GM23338 (cell line): Measurements from ENCODE around the gene SAPCD1. TPM values are rescaled to one million over a fixed set of nuclear protein-coding genes. Genes with fewer than 3 reads are reported as not detected.

ENCODE experiments used
- ATAC-seq: fragments of 200-7000 bp; cut with Tn5 transposase; 3 replicates; pipeline ENCODE4 v1.9.1; 2020
- DNase-seq: peaks from one replicate; pipeline ENCODE4 v3.0.0-alpha.2; 2015; ENCODE audit warnings: low spot score
- H2AFZ ChIP-seq: fragments of 200-600 bp; sonication (generic); 2 replicates; pipeline ENCODE4 v1.8.0; 2016; ENCODE audit warnings: antibody characterized with exemption, mild to moderate bottlenecking, moderate library complexity
- H3F3A ChIP-seq: fragments of 200-600 bp; sonication (generic); replicated peaks from 2 replicates; pipeline ENCODE4 v1.8.0; 2017; ENCODE audit warnings: antibody characterized with exemption, mixed run types, low read depth
- H3K27ac ChIP-seq: fragments of 200-600 bp; sonication (generic); 2 replicates; pipeline ENCODE4 v1.6.1; 2016; ENCODE audit warnings: low read depth
- H3K27me3 ChIP-seq: fragments of 200-600 bp; sonication (generic); 2 replicates; pipeline ENCODE4 v1.8.0; 2016; ENCODE audit warnings: mild to moderate bottlenecking, mixed run types, moderate library complexity; ENCODE audit not compliant: insufficient read depth
- H3K36me3 ChIP-seq: fragments of 200-600 bp; sonication (generic); 2 replicates; pipeline ENCODE4 v1.8.0; 2016; ENCODE audit warnings: mild to moderate bottlenecking; ENCODE audit not compliant: insufficient read depth
- H3K4me1 ChIP-seq: fragments of 200-600 bp; sonication (generic); 2 replicates; pipeline ENCODE4 v1.8.0; 2016; ENCODE audit warnings: mild to moderate bottlenecking, moderate library complexity; ENCODE audit not compliant: insufficient read depth
- H3K4me2 ChIP-seq: fragments of 200-600 bp; sonication (generic); 2 replicates; pipeline ENCODE4 v1.7.1; 2017; ENCODE audit warnings: mixed run types
- H3K4me3 ChIP-seq: fragments of 200-600 bp; sonication (generic); 2 replicates; pipeline ENCODE4 v1.6.1; 2016; ENCODE audit warnings: mixed run types
- H3K79me2 ChIP-seq: fragments of 200-600 bp; sonication (generic); replicated peaks from 2 replicates; pipeline ENCODE4 v1.8.0; 2017; ENCODE audit warnings: mild to moderate bottlenecking; ENCODE audit not compliant: insufficient read depth
- H3K9me2 ChIP-seq: fragments of 200-600 bp; sonication (generic); 2 replicates; pipeline ENCODE4 v1.8.0; 2017; ENCODE audit not compliant: insufficient read depth
- H4K20me1 ChIP-seq: fragments of 200-600 bp; sonication (generic); replicated peaks from 2 replicates; pipeline ENCODE4 v1.8.0; 2017; ENCODE audit warnings: mild to moderate bottlenecking; ENCODE audit not compliant: insufficient read depth
- H3K27ac Mint-ChIP-seq: 2 replicates; pipeline ENCODE4 v1.8.0; 2020; ENCODE audit warnings: inconsistent platforms, mild to moderate bottlenecking, moderate library complexity, mixed read lengths
- H3K27me3 Mint-ChIP-seq: 3 replicates; pipeline ENCODE4 v1.8.0; 2022; ENCODE audit warnings: low read depth, mild to moderate bottlenecking, moderate library complexity, mixed read lengths, inconsistent platforms; ENCODE audit not compliant: insufficient read depth, poor library complexity
- H3K36me3 Mint-ChIP-seq: 3 replicates; pipeline ENCODE4 v1.8.0; 2021; ENCODE audit warnings: low read depth, mild to moderate bottlenecking, inconsistent platforms, moderate library complexity, mixed read lengths
- H3K4me1 Mint-ChIP-seq: 3 replicates; pipeline ENCODE4 v1.8.0; 2020; ENCODE audit warnings: mild to moderate bottlenecking, inconsistent platforms, mixed read lengths
- H3K4me3 Mint-ChIP-seq: 3 replicates; pipeline ENCODE4 v1.8.0; 2021; ENCODE audit warnings: moderate library complexity, mild to moderate bottlenecking, inconsistent platforms, mixed read lengths
- H3K9me3 Mint-ChIP-seq: 3 replicates; pipeline ENCODE4 v1.8.0; 2020; ENCODE audit warnings: moderate library complexity, mild to moderate bottlenecking, inconsistent platforms, mixed read lengths
- EZH2 ChIP-seq: fragments of 200-600 bp; sonication (generic); IDR thresholded peaks from one replicate; pipeline ENCODE4 v1.8.0; 2017; ENCODE audit warnings: antibody characterized with exemption, mild to moderate bottlenecking, low read depth; ENCODE audit not compliant: unreplicated experiment
- NANOG ChIP-seq: IDR thresholded peaks from 2 replicates; pipeline ENCODE4 v1.6.1; 2016; ENCODE audit warnings: antibody characterized with exemption, borderline replicate concordance
- REST ChIP-seq: IDR thresholded peaks from one replicate; pipeline ENCODE4 v1.6.1; 2018; ENCODE audit warnings: antibody characterized with exemption; ENCODE audit not compliant: unreplicated experiment
- STAT1 ChIP-seq: IDR thresholded peaks from one replicate; pipeline ENCODE4 v1.6.1; 2016; ENCODE audit warnings: antibody characterized with exemption; ENCODE audit not compliant: unreplicated experiment
- ZNF331 ChIP-seq: fragments of 250-450 bp; sonication (Bioruptor Pico); IDR thresholded peaks from 2 replicates; pipeline ENCODE4 v1.5.0; 2020; ENCODE audit warnings: low read depth, mild to moderate bottlenecking, moderate library complexity
- ZNF462 ChIP-seq: fragments of 250-450 bp; sonication (Bioruptor Pico); IDR thresholded peaks from 2 replicates; pipeline ENCODE4 v1.5.0; 2020; ENCODE audit warnings: mild to moderate bottlenecking, moderate library complexity
- polyA plus RNA-seq: library from polyadenylated mRNA; unstranded; fragments of >200 nt; fragmentation: Nextera tagmentation; extraction: Ambion mirVana; gene quantifications from 2 replicates; pipeline ENCODE4 v1.2.1, GENCODE V29; 2016
- total RNA-seq: library from RNA; depleted of rRNA; stranded (reverse); fragments of >200 nt; shearing (Covaris generic); gene quantifications from 2 replicates; pipeline ENCODE4 v1.2.3, GENCODE V29; 2014

SAPCD1 gene
- total and polyA plus RNA-seq, 2 experiments from 2014 or later: 3.9 to 5.0 TPM

DNA sequence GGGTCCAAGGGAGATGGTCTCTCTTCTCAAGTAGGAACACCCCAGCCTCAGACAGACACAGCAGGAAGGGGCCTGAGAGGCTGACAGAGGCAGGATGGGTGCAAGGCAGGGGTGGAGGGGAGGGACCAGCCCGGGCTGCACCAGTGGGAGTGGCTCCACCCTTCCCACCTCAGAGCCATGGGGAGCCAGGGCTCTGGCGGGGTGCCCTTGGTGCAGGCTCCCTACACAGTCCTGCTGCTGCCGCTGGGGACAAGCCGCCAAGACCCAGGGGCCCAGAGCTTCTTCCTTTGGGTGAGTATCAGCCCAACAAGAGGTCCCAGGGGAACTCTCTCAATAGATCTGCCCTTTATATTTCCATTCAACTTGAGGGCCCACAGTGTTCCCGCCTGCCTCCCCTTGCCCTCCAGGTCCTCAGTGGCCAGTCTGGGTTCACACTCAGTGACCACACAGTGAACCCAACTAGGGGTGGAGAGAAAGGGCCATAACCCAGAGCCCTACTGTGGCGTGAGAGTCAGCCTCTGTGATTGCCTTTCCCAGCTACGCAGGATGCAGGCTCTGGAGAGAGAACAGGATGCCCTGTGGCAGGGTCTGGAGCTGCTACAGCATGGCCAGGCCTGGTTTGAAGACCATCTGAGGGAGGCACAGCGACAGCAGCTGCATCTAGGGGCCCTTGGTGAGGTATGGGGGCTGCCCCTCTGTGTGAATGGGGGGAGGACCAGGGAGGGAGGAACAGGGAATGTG, 592 bp downstream of the SAPCD1 start:
- no peak for ATAC-seq
- no peaks in the 10 kb centered on the region; the same call in 2 of the 3 replicates for H3K9me3 Mint-ChIP-seq
- Histone ChIP-seq H2AFZ (no peak overlapping the region), H4K20me1 (no peaks in the 10 kb centered on the region), H3K27me3 (no peaks in the 10 kb centered on the region), H3K4me1 (peaks cover 14% of the 10 kb centered on the region), H3K4me3 (no peak overlapping the region), H3F3A (0 out of 2 replicates have a peak, but pooled peaks cover 2% of the 10 kb centered on the region), H3K36me3 (no peaks in the 10 kb centered on the region), H3K27ac (no peak overlapping the region), H3K4me2 (no peak overlapping the region), H3K79me2 (no peaks in the 10 kb centered on the region), H3K9me2 (no peaks in the 10 kb centered on the region)
- peaks cover 22% of the 10 kb centered on the region for H3K36me3 Mint-ChIP-seq
- H3K27me3 Mint-ChIP-seq: peaks cover 14% of the 10 kb centered on the region
- peak overlapping the region; percentile 2; the same call in 1 of the 3 replicates for H3K4me3 Mint-ChIP-seq
- TF ChIP-seq EZH2: no peak
- TF ChIP-seq ZNF331: no peak
- TF ChIP-seq STAT1: no peak
- no peak for TF ChIP-seq ZNF462 (CRISPR knock-in tag)
- TF ChIP-seq REST: no peak
- no peak for TF ChIP-seq NANOG
- peaks cover 24% of the 10 kb centered on the region for H3K4me1 Mint-ChIP-seq
- DNase-seq: no peak
- H3K27ac Mint-ChIP-seq: peak overlapping the region; percentile 59; the same call in 1 of the 2 replicates
